ENCODE measurements around the gene CYTH4.

Gene CYTH4

DNA sequence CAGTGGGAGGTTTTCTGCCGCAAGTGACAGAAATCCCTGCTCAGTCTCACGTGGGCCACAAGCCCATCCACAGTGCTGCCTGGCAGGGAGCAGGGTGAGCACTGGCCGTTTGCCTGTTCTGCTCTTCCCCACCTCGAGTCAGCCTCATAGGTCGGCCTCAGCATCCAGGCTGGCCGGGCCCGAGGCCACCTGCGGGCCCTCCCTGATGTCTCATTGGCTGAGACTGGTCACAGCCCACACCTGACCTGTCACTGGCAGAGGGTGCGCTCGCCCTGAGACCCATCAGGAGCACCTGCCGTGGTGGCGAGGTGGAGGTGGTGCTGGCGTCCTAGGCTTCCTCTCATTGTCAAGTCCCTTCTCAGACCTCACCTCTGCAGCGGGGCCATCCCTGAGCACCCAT is 72.9 kb downstream of the CYTH4 start:
- Mint-ChIP-seq H3K27ac (no peak overlapping the region), H3K27me3 (ENCODE audit: low read depth) (peaks cover 10% of the 10 kb centered on the region), H3K4me3 (no peak overlapping the region), H3K9me3 (no peaks in the 10 kb centered on the region), H3K4me1 (ENCODE audit: low read depth) (no peaks in the 10 kb centered on the region), H3K36me3 (ENCODE audit: low read depth) (no peaks in the 10 kb centered on the region)

DNA sequence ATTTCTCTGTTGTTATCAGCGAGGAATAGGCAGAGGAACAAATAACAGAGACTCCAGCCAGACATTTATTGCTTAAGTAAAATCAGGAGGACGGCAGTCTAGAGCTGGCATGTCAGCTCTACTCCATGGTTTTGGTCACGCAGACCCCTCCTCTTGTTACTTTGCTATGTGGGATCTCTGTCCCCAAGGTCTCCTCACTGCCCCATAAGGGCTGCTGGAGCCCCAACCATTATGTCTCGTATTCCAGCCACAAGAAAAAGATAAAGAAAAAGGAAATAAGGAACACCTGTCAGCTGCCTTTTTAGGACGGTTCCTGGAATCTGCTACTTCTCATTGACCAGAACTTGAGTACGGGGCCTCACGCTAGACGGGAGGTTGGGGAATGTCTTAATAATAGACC is 74.6 kb downstream of the CYTH4 start:
- Mint-ChIP-seq H3K9me3 (no peaks in the 10 kb centered on the region), H3K27me3 (ENCODE audit: low read depth) (peaks cover 10% of the 10 kb centered on the region), H3K36me3 (ENCODE audit: low read depth) (no peaks in the 10 kb centered on the region), H3K4me1 (ENCODE audit: low read depth) (no peaks in the 10 kb centered on the region), H3K27ac (no peak overlapping the region), H3K4me3 (no peak overlapping the region)

DNA sequence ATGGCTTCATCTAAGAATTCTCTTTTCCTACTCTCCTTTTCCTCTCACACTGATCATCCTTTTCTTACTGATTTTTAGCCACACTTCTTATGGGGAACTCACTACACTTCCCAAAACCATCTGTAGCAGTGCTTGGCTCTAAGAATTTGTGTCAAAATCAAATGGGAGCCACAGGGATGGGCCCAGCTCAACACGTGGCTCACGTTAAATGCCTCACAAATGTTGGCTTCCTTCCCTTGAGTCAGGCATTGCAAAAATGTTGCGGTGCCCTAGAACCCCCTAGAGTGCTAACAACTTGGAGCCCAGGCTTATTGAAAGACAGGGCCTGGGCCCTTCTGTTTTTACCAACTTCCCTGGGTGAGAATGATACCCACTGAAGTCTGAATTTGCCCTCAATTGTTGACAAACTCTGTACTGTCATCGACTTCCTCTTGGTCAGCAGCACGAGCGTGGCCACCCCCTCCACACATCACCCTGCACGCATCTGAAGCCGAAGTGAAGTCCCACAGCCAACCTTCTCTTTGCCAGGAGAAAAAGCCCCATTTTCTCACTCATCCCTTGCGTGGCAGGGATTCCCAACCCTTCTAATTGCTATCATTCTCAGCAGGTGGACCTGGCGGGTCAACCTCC is 75.3 kb downstream of the CYTH4 start:
- Mint-ChIP-seq H3K36me3 (ENCODE audit: low read depth) (no peaks in the 10 kb centered on the region), H3K4me1 (ENCODE audit: low read depth) (no peaks in the 10 kb centered on the region), H3K4me3 (no peak overlapping the region), H3K9me3 (no peaks in the 10 kb centered on the region), H3K27me3 (ENCODE audit: low read depth) (peaks cover 10% of the 10 kb centered on the region), H3K27ac (no peak overlapping the region)

DNA sequence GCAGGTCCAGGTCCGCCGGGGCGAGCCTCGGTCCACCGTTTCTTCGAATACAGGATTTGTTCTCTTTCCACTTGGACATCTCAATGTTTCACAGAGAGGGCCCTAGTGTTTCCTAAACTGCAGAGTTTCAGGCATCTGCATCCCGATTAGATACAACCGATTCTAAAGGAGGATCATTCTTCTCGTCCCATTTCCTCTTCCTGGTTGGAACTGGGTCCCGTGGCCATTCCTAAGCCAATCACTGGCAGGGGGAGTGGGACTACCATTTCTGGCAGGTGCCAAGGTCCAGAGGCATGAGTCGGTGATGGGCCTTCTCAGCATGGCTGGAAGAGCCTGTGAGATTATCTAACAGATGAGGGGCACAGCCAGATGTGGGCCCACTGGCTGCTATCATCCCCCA is 76.1 kb downstream of the CYTH4 start:
- H3K27ac Mint-ChIP-seq: no peak overlapping the region
- no peak overlapping the region for H3K4me3 Mint-ChIP-seq
- peaks cover 10% of the 10 kb centered on the region for H3K27me3 Mint-ChIP-seq (ENCODE audit: low read depth)
- H3K36me3 Mint-ChIP-seq (ENCODE audit: low read depth): no peaks in the 10 kb centered on the region
- H3K9me3 Mint-ChIP-seq: no peaks in the 10 kb centered on the region
- H3K4me1 Mint-ChIP-seq (ENCODE audit: low read depth): no peaks in the 10 kb centered on the region

DNA sequence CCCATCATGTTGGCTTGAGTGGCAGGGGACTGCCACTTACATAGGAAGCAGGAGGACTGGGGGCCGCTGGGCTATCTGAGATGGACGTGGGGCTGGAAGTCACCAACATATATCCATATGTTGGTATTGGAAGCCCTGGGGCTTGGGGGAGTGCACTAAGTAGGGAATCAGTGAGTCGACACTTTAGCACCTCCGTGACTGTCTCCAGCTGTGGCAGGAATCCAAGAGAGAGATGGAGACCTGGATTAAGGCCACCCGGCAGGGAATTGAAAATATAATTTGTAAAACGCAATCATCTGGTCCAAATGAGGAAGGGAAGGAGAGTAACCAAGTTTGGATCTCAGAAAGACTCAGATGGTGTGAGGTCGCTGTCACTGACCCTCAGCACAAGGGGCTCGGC is 76.6 kb downstream of the CYTH4 start:
- no peaks in the 10 kb centered on the region for H3K36me3 Mint-ChIP-seq (ENCODE audit: low read depth)
- H3K27me3 Mint-ChIP-seq (ENCODE audit: low read depth): peaks cover 10% of the 10 kb centered on the region
- H3K27ac Mint-ChIP-seq: no peak overlapping the region

DNA sequence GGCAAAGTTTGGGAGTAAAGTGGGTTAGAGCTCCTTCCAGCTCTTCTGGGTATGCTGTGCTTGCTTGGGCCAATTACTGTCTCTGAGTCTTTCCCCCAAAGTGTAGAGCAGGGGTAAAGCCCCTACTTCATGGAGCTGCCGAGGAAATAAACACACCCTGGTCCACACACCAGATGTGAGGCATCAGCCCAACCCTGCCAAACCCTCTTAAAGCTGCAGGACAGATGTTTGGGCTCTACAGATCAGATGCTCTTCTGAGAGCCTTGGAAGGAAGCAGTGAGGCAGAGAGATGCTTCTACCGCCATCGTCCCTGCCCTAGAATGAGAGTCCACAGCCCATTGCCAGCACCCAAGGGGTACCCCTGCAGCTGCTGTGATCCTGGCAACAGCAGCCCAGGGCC is 80.3 kb downstream of the CYTH4 start:
- Mint-ChIP-seq H3K4me1 (ENCODE audit: low read depth) (no peaks in the 10 kb centered on the region), H3K27ac (no peak overlapping the region), H3K27me3 (ENCODE audit: low read depth) (peaks cover 10% of the 10 kb centered on the region), H3K4me3 (no peak overlapping the region), H3K36me3 (ENCODE audit: low read depth) (no peaks in the 10 kb centered on the region), H3K9me3 (no peaks in the 10 kb centered on the region)

More for the DNA sequence above, 76.6 kb downstream of the CYTH4 start:
- Mint-ChIP-seq H3K9me3 (no peaks in the 10 kb centered on the region), H3K4me3 (no peak overlapping the region), H3K4me1 (ENCODE audit: low read depth) (no peaks in the 10 kb centered on the region)

DNA sequence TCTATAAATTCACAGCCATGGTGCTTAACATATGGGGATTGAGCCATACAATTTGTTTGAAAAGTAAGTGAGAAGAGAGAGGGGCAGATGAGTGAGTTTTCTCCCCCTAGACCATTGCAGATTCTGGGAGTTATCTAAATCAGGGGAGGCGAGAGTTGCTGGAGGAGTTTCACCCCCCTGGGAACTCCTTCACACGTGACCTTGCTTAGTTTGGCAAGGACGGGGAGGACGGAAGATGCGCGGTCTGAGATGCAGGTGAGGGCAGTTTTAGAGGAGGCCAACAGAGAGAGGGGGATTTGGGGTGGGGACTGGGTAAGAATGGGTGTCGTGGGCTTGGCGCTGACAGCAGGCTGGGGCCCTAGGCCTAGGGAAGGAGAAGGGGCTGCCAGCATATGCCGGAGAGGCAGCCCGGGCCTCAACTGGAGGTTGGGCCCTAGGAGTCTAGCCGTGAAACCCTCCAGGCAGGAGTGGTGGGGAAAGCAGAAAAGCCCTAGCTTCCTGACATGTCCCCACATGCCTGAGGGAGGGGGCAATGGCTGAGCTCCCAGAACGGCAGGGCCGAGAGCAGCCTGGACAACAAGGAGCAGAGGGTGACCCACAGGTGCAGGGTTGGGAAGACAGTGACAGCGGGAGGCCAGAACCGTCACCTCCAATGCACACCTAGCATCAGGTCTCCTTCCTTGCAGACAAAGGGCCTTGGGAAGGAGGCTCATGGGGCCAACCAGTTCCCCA is 81.1 kb downstream of the CYTH4 start:
- Mint-ChIP-seq H3K4me3 (no peak overlapping the region), H3K36me3 (ENCODE audit: low read depth) (no peaks in the 10 kb centered on the region), H3K9me3 (no peaks in the 10 kb centered on the region), H3K27me3 (ENCODE audit: low read depth) (peaks cover 5% of the 10 kb centered on the region), H3K4me1 (ENCODE audit: low read depth) (no peaks in the 10 kb centered on the region), H3K27ac (no peak overlapping the region)
